T-helper 2 cell (primary cell): ENCODE results near the gene AKAP8L.

ENCODE experiments used
- DNase-seq, 5 experiments: peaks; one replicate each; pipeline versions ENCODE4 v3.0.0 to v3.0.0-alpha.2; 2012 to 2022
- total RNA-seq, 2 donors: gene quantifications; one replicate each; lab custom pipeline; 2026; lab: John Stamatoyannopoulos, UW

AKAP8L gene, protein sequence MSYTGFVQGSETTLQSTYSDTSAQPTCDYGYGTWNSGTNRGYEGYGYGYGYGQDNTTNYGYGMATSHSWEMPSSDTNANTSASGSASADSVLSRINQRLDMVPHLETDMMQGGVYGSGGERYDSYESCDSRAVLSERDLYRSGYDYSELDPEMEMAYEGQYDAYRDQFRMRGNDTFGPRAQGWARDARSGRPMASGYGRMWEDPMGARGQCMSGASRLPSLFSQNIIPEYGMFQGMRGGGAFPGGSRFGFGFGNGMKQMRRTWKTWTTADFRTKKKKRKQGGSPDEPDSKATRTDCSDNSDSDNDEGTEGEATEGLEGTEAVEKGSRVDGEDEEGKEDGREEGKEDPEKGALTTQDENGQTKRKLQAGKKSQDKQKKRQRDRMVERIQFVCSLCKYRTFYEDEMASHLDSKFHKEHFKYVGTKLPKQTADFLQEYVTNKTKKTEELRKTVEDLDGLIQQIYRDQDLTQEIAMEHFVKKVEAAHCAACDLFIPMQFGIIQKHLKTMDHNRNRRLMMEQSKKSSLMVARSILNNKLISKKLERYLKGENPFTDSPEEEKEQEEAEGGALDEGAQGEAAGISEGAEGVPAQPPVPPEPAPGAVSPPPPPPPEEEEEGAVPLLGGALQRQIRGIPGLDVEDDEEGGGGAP
- 123 to 127 reads per million in 2 donors for total RNA-seq

- DNase-seq: peak; percentile 91 to 100 (median 98)
Measured at GRCh38 chr19:15418579-15419412, at the start of gene AKAP8L. AKAP8L (minus strand) TSS chr19:15418988; CDS start chr19:15418923, 65 bp downstream.

GRCh38 chr19:15467734-15468214 is 49.0 kb upstream of the AKAP8L start:
- no peak for DNase-seq

DNA sequence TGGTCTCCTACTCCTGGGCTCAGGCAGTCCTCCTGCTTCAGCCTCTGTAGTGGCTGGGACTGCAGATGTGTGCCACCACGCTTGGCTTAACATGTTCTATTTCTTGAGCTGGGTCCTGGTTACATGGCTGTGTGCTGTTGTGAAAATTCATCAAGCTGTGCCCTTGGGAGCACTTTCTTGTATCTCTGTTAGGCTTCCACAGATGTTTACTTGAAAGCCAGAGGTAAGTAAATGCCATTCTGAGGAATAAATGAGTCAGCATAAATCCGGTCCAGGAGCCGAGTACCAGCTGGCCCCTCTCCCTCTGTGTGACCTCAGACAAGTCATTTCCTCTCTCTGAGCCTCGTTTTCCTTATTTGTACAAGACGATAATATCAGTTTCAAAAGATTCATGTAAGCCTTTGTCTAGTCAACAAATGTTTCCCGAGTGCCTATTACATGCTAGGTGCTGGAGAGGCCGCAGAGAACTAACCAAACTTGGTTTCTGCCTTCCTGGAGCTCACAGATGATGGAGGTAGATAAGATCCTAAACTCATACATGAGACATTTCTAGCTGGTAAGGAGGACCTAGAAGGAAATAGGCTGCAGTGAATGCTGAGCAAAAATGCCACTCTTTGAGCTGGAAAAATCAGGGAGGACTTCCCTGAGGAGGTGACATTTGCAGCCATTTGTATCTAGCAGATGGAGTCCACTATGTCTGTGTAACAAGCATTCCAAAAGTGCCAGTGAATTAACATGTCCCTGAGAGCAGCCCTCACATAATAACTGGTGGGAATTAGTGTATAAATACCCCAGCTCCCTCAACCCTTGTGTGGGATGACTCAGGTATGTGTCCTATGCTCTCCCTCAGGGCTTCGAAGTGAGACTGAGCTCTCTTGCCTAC is 48.3 kb upstream of the AKAP8L start:
- peak in 4 of 5 experiments; percentile 48 to 99 (median 52) for DNase-seq

DNA sequence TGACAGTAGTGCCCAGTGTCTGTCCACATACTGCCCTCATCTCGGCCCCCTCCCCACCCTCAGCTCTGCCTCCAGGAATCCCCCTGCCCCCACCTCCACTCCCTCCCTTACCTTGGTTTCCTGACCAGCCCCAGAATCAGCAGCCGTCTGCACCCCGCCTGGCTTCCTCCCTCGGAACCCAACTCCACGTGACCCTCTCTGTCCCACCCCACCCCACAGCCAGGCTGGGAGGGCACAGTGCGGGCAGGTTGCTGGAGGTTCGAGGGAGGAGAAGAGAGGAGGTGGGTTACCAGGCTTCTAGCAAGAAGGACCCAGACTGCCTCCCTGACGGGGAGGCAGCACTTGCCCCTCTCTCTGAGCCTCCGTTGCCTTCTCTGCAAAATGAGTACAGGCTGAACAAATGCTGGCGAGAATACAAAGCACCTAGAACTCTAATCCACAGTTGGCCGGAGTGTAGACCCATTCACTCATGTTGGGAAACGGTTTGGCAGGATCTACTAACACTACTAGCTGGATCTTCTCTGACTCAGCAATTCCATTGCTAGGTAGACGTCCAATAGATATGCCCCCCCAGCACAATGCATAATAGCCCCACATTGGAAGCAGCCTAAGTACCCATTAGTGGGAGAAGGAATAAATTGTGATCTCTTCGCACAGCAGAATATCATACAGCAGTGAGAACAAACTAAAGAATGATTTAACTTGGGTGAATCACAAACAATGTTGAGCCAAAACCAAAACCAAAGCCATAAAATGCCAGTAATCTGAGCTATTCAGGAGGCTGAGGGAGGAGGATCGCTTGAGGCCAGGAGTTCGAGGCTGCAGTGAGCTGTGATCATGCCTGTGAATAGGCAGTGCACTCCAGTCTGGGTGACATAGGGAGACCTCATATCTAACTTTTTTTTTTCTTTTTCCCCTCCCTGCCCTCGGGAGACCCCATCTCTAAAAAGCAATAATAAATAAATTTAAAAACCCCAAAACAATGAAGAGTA is 45.9 kb upstream of the AKAP8L start, which contains the start of gene RASAL3:
Gene RASAL3 (minus strand): TSS at position 151 of the 992 bp plus-strand sequence. CDS start 186 bp downstream, outside the sequence.
- peak; percentile 23 to 88 (median 48) for DNase-seq

DNA sequence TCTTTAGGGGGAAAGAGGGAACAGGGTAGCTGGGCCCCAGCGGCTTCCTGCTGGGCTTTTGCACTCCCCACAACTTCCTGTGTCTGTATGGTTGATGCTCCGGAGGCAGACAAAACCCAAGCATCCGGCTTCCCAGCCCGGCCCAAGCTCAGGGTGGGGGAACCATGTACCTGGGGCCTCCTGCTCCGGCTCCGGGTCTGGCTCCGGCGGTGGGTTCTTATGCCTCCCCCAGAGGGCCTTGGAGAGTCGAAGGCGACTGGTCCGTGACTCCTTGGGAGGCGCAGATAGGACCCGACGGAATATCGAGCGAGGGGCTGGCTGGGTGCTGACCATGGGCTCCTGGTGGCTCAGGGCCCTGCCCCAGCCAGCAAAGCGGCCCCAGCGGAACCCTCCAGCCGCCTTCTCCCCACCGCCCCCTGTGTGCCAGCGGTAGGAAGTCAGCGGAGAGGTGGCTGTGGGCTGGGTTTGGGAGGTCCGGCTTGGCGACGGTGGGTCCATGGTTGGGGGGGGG is 45.1 kb upstream of the AKAP8L start:
- DNase-seq: peak; percentile 41 to 93 (median 72)

GRCh38 chr19:15461694-15462093 is 42.9 kb upstream of the AKAP8L start:
- no peak for DNase-seq

GRCh38 chr19:15457701-15458484 is 39.1 kb upstream of the AKAP8L start:
- DNase-seq: no peak

DNA sequence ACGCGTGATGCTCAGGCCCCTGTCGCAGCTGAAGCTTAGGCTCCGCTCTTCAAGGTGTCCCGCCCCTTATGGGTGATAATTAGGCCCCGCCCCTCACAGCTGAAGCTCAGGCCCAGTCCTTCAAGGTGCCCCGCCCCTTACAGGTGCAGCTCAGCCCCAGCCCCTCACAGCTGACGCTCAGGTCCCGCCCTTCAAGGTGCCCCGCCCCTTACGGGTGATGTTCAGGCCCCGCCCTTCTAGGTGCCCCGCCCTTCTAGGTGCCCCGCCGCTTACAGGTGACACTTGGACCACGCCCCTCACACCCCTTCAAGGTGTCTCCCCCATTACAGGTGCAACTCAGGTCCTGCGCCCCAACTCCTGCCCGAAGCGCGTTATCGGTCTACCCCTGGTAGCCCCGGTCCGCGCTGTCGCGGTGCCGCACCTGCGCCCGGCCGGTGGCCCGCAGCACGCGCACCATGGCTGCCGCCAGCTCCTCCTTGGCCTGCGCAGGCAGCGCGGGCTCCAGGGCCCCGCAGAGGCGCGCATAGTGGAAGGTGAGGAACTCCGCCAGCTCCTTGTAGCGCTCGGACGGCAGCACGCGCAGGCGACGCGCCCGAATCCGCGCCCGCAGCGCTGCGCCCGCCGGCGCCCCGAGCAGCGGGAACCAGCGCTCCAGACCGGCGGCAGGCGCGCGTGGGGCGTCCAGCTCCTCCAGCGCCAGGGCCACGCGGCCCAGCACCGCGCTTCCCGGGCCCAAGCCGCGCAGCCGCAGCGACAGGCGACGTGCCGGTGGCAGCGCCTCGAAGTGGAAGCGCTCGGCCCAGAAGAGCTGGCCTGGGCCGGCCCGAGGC is 38.3 kb upstream of the AKAP8L start:
- peak in 1 of 5 experiments; percentile 38 for DNase-seq

- no peak for DNase-seq
Measured at GRCh38 chr19:15456441-15456840, 37.7 kb upstream of the AKAP8L start.

DNA sequence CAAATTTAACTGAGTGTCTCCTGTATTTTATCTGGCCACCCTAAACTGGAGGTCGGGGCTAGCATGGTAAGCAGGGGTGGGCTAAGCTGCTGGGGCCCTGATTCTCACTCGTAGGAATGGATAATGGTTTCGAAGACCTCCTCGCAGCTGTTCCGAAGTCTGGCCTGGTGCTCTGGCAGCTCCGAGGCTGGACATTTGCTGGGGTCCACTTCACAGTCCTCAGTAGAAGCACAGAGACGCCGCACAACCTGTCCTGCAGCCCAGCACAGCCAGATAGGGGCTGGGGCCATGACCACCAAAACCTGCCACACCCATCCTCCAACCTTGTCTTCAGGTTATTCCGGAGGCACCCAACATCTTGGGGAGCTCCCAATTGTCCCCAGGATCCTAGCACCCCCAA is 37.2 kb upstream of the AKAP8L start:
- no peak for DNase-seq

- no peak for DNase-seq
Measured at GRCh38 chr19:15453906-15454860, 35.4 kb upstream of the AKAP8L start.

- DNase-seq: no peak
Measured at GRCh38 chr19:15453091-15453578, 34.3 kb upstream of the AKAP8L start.

GRCh38 chr19:15452111-15453047 is 33.6 kb upstream of the AKAP8L start:
- DNase-seq: no peak

DNA sequence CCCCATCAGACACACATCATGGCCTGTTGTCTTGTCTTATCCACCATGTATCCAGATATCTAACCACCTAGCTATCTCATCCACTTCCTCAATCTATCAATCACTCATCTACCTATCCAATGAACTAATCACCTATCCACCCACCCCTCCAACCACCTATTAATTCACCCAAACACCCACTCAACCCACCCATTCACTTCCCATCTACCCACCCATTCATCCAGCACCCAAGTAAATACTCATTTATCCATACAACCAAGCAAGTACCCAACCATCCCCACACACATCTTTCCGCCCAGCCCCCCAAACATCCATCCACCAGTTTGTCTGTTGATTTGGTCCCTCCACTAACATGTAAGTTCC is 31.7 kb upstream of the AKAP8L start:
- no peak for DNase-seq

GRCh38 chr19:15449620-15450527 is 31.1 kb upstream of the AKAP8L start, which contains the start of gene WIZ:
WIZ (minus strand) TSS chr19:15449956; CDS start chr19:15448307, 1,649 bp downstream.
- peak; percentile 72 to 89 (median 78) for DNase-seq
